Right lobe of liver (tissue), 4 donors: Measurements from ENCODE around the gene PCP4.

ENCODE experiments used
- POLR2A ChIP-seq: fragments of 450-650 bp; IDR thresholded peaks from one replicate; pipeline ENCODE4 v1.6.1; 2017; ENCODE audit warnings: antibody characterized with exemption, mild to moderate bottlenecking
- TF ChIP-seq, protein P1 (sequence below), 4 donors: fragments of 200-600 bp in 3 of 4; fragments of 450-650 bp in 1 of 4; IDR thresholded peaks; one replicate each; pipeline versions ENCODE4 v1.5.1 to v1.8.0; 2016 to 2022; ENCODE audit warnings: antibody characterized with exemption in 4 of 4, mild to moderate bottlenecking in 2 of 4
- donor health status: DM: no; HTN: no; CAD: no.
- donor health status: DM: no; HTN: no; CAD: no.
- donor health status: DM: no; HTN: yes; CAD: no.

DNA sequence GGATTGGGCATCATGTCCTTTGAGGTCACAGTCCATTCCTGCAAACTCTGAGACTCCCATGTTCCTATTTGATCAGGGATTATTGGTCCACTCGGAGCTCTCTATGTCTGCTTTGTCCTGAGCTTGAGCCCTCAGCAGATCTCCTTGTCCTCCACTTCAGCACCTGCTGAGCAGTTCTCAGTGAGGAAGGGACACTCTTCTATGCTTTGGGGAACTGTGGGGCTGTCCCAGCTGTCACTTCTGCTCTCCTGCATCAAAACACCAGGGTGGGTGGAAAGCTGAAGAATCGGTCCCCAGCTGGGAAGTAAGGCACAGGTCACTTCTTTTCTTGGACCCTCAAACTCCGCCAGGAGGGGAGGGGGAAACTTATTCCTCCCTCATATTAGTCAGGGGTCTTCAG is 99.5 kb downstream of the PCP4 start:
- TF ChIP-seq, protein P1, sequence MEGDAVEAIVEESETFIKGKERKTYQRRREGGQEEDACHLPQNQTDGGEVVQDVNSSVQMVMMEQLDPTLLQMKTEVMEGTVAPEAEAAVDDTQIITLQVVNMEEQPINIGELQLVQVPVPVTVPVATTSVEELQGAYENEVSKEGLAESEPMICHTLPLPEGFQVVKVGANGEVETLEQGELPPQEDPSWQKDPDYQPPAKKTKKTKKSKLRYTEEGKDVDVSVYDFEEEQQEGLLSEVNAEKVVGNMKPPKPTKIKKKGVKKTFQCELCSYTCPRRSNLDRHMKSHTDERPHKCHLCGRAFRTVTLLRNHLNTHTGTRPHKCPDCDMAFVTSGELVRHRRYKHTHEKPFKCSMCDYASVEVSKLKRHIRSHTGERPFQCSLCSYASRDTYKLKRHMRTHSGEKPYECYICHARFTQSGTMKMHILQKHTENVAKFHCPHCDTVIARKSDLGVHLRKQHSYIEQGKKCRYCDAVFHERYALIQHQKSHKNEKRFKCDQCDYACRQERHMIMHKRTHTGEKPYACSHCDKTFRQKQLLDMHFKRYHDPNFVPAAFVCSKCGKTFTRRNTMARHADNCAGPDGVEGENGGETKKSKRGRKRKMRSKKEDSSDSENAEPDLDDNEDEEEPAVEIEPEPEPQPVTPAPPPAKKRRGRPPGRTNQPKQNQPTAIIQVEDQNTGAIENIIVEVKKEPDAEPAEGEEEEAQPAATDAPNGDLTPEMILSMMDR (IDR thresholded peaks at IDR 0.05), result no peak
- no peak for TF ChIP-seq POLR2A
